PC-9 (cell line): Measurements from ENCODE around the gene SPRED1. TPM values are rescaled to one million over a fixed set of nuclear protein-coding genes. Genes with fewer than 3 reads are reported as not detected.

Source experiments
- BruUV-seq: library from RNA; stranded (reverse); fragments of 400-500 nt; replicated peaks from 2 replicates; lab custom pipeline; 2021; lab: Mats Ljungman, UMichigan
- CTCF ChIA-PET: fragments of 300-600 bp; sonication (Branson Sonifier 250); formaldehyde crosslinking; loops from one replicate; lab custom pipeline; 2022; ENCODE audit warnings: antibody characterized with exemption; lab: Charles Lee
- POLR2A ChIA-PET: fragments of 300-600 bp; sonication (Branson Sonifier 250); formaldehyde crosslinking; loops from one replicate; lab custom pipeline; 2022; ENCODE audit warnings: antibody characterized with exemption; ENCODE audit not compliant: unreplicated experiment; lab: Charles Lee
- DNase-seq, 2 experiments: peaks; one replicate each; pipeline versions ENCODE4 v3.0.0 to v3.0.0-alpha.2; 2015 to 2022; ENCODE audit warnings: mixed read lengths in 1 of 2
- H2AFZ ChIP-seq: fragments of 200-600 bp; sonication (generic); 2 replicates; pipeline ENCODE4 v1.8.1; 2017; ENCODE audit warnings: antibody characterized with exemption
- H3F3A ChIP-seq: fragments of 200-600 bp; sonication (generic); 2 replicates; pipeline ENCODE4 v1.8.1; 2017; ENCODE audit warnings: antibody characterized with exemption, mild to moderate bottlenecking, low read depth; ENCODE audit not compliant: insufficient read depth
- H3K27ac ChIP-seq: fragments of 200-600 bp; sonication (generic); 2 replicates; pipeline ENCODE4 v1.6.1; 2016; ENCODE audit warnings: mixed run types
- H3K27me3 ChIP-seq: fragments of 200-600 bp; sonication (generic); 2 replicates; pipeline ENCODE4 v1.6.1; 2016; ENCODE audit warnings: low read depth, mixed run types; ENCODE audit not compliant: insufficient read depth
- H3K36me3 ChIP-seq: fragments of 200-600 bp; sonication (generic); 2 replicates; pipeline ENCODE4 v1.6.1; 2016; ENCODE audit warnings: low read depth, mixed run types
- H3K4me1 ChIP-seq: fragments of 200-600 bp; sonication (generic); replicated peaks from 2 replicates; pipeline ENCODE4 v1.6.1; 2016; ENCODE audit warnings: mixed run types; ENCODE audit not compliant: insufficient read depth
- H3K4me2 ChIP-seq: fragments of 200-600 bp; sonication (generic); 2 replicates; pipeline ENCODE4 v1.6.1; 2017; ENCODE audit warnings: mixed run types
- H3K4me3 ChIP-seq: fragments of 200-600 bp; sonication (generic); 2 replicates; pipeline ENCODE4 v1.6.1; 2016; ENCODE audit warnings: mixed run types
- H3K79me2 ChIP-seq: fragments of 200-600 bp; sonication (generic); 2 replicates; pipeline ENCODE4 v1.6.1; 2017; ENCODE audit warnings: low read depth, mixed run types
- H3K9me2 ChIP-seq: fragments of 200-600 bp; sonication (generic); 2 replicates; pipeline ENCODE4 v1.8.1; 2017; ENCODE audit warnings: mild to moderate bottlenecking; ENCODE audit not compliant: insufficient read depth
- H3K9me3 ChIP-seq: fragments of 200-600 bp; sonication (generic); 2 replicates; pipeline ENCODE4 v1.8.1; 2016; ENCODE audit warnings: low read depth; ENCODE audit not compliant: insufficient read depth
- H4K20me1 ChIP-seq: fragments of 200-600 bp; sonication (generic); 2 replicates; pipeline ENCODE4 v1.8.1; 2017; ENCODE audit not compliant: insufficient read depth
- CTCF ChIP-seq: fragments of 200-600 bp; sonication (generic); conservative IDR thresholded peaks from 2 replicates; pipeline ENCODE4 v1.6.1; 2017; ENCODE audit warnings: mixed run types, antibody characterized with exemption, mild to moderate bottlenecking, moderate library complexity
- EZH2 ChIP-seq: fragments of 200-600 bp; sonication (generic); IDR thresholded peaks from 2 replicates; pipeline ENCODE4 v1.8.0; 2017; ENCODE audit warnings: antibody characterized with exemption, low read depth
- intact Hi-C: fragments of 100-400 bp; cut with micrococcal nuclease; formaldehyde crosslinking; loops from one replicate; pipeline ENCODE4 v1.10.0; 2022; ENCODE audit not compliant: unreplicated experiment
- total RNA-seq: library from RNA; stranded (reverse); gene quantifications from 2 replicates; pipeline ENCODE4 v1.2.3, GENCODE V29; 2021

The SPRED1 gene
- total RNA-seq, 1 experiment from 2014 or later: 16.5 TPM

- BruUV-seq: no TSS peak
These were observed 10.6 kb downstream of the SPRED1 start for GRCh38 chr15:38263251-38263650.

GRCh38 chr15:38263996-38264395 lies 11.4 kb downstream of the SPRED1 start:
- Histone ChIP-seq H3K9me2 (no peaks in the 10 kb centered on the region), H4K20me1 (peaks cover 8% of the 10 kb centered on the region; the same call in 1 of the 2 replicates), H3K79me2 (peaks cover 92% of the 10 kb centered on the region), H3K27ac (no peak overlapping the region), H2AFZ (no peak overlapping the region), H3K4me3 (no peak overlapping the region), H3K27me3 (no peaks in the 10 kb centered on the region), H3K9me3 (no peaks in the 10 kb centered on the region), H3F3A (no peaks in the 10 kb centered on the region), H3K4me1 (no peaks in the 10 kb centered on the region), H3K36me3 (no peaks in the 10 kb centered on the region), H3K4me2 (no peak overlapping the region)
- BruUV-seq: no TSS peak
- no peak for TF ChIP-seq CTCF
- TF ChIP-seq EZH2: no peak
- ChIA-PET CTCF (interaction anchor here (0.7 kb wide), 1 partner anchor 435 kb away, joined by 3 read pairs; no protein-coding TSS in a partner anchor), POLR2A (interaction anchor here (0.9 kb wide), 1 partner anchor 105 kb away, joined by 6 read pairs; no protein-coding TSS in a partner anchor)
- intact Hi-C loops: no loop called here
- no peak for DNase-seq

More at GRCh38 chr15:38263251-38263650, 10.6 kb downstream of the SPRED1 start:
- no peaks in the 10 kb centered on the region for H3K9me3 ChIP-seq
- ChIA-PET CTCF (interaction anchor here (0.6 to 0.7 kb wide), 2 partner anchors 18 to 436 kb away, joined by 3 read pairs; no protein-coding TSS in a partner anchor), POLR2A (no interaction called here)
- H4K20me1 ChIP-seq: peaks cover 13% of the 10 kb centered on the region; the same call in 1 of the 2 replicates
- no peaks in the 10 kb centered on the region for H3K27me3 ChIP-seq
- H3K4me3 ChIP-seq: no peak overlapping the region
- H3K36me3 ChIP-seq: no peaks in the 10 kb centered on the region
- no peak overlapping the region for H3K27ac ChIP-seq
- peaks cover 95% of the 10 kb centered on the region for H3K79me2 ChIP-seq
- TF ChIP-seq EZH2 (no peak), CTCF (no peak)
- intact Hi-C loops: no loop called here
- no peak for DNase-seq
- no peaks in the 10 kb centered on the region for H3K4me1 ChIP-seq
- no peaks in the 10 kb centered on the region for H3F3A ChIP-seq
- no peak overlapping the region for H3K4me2 ChIP-seq
- H2AFZ ChIP-seq: no peak overlapping the region
- H3K9me2 ChIP-seq: no peaks in the 10 kb centered on the region

GRCh38 chr15:38266247-38266986 lies 13.8 kb downstream of the SPRED1 start:
- POLR2A ChIA-PET: interaction anchor here (0.7 kb wide), 1 partner anchor 260 kb away, joined by 4 read pairs; no protein-coding TSS in a partner anchor
- CTCF ChIA-PET: no interaction called here
- Histone ChIP-seq H2AFZ (no peak overlapping the region), H3K4me1 (no peaks in the 10 kb centered on the region), H3K9me3 (no peaks in the 10 kb centered on the region), H3K27me3 (no peaks in the 10 kb centered on the region), H3F3A (no peaks in the 10 kb centered on the region), H3K79me2 (peaks cover 82% of the 10 kb centered on the region), H3K9me2 (no peaks in the 10 kb centered on the region), H3K4me3 (no peak overlapping the region), H3K4me2 (no peak overlapping the region), H3K27ac (no peak overlapping the region), H3K36me3 (no peaks in the 10 kb centered on the region), H4K20me1 (peaks cover 8% of the 10 kb centered on the region; the same call in 1 of the 2 replicates)
- DNase-seq: no peak
- intact Hi-C loops: no loop called here
- no peak for TF ChIP-seq EZH2
- no peak for TF ChIP-seq CTCF
- no TSS peak for BruUV-seq
